Measurements from ENCODE around the gene C3orf49. TPM values are rescaled to one million over a fixed set of nuclear protein-coding genes. Genes with fewer than 3 reads are reported as not detected.

The C3orf49 gene
- total and polyA plus RNA-seq, 2 of the 13 experiments (the other 11 are each of a cell fraction or from before 2014, with no cell fraction given): not detected

DNA sequence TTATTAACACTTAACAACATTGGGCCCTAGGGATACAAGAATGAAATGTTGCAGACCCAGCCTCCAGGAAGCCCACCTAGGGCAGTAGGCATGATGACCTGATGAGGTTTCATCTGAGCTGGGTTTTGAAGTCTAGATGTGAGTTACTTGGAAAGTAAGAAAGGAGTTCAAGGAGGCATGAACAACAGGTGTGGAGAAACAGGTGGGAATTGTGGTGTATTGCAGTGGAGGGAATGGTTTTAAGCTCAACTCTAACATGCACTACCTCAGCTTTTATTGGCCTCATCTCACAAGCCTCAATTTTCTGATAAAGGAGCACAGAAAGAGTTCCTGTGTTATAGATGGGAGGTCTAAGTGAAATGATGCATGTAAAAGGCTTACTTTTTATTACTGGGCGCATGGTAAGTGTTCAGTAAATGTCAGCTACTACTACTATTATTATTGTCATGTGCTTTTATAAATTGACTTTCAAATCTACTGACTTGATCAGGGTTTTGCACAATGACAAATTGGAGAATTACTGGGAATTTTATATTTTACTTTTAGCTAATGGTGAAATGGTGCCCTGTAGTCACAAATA, 73.8 kb downstream of the C3orf49 start:
- Histone ChIP-seq H3K9ac (ENCODE audit: insufficient read depth, low read depth, low read length) (no peak overlapping the region), H2AFZ (ENCODE audit: low read length) (no peak overlapping the region), H4K20me1 (ENCODE audit: insufficient read depth, low read length) (no peaks in the 10 kb centered on the region; the same call in 1 of the 2 replicates), H3K79me2 (ENCODE audit: insufficient read depth, low read length) (peaks cover 2% of the 10 kb centered on the region), H3K4me1 (ENCODE audit: insufficient read depth, low read length) (peaks cover 14% of the 10 kb centered on the region), H3K4me2 (ENCODE audit: low read depth, low read length) (no peak overlapping the region), H3K27ac (ENCODE audit: extremely low read length, insufficient read depth, low read length) (no peak overlapping the region), H3K9me3 (ENCODE audit: low read length) (no peaks in the 10 kb centered on the region), H3K27me3 (ENCODE audit: control insufficient read depth in 1 of 2, insufficient read depth in 2 of 2, low read length in 2 of 2) (no peaks in the 10 kb centered on the region), H3K36me3 (replicated peaks in 1 of 2; ENCODE audit: control insufficient read depth in 1 of 2, insufficient read depth in 2 of 2, low read length in 2 of 2) (no peaks in the 10 kb centered on the region), H3K4me3 (replicated peaks in 1 of 3; ENCODE audit: insufficient read depth in 1 of 3, low read depth in 2 of 3, low read length in 3 of 3) (no peak overlapping the region)
- ATAC-seq: no peak
- TF ChIP-seq KDM3A (CRISPR knock-in tag; IDR thresholded peaks at IDR 0.05; ENCODE audit: low read depth) (no peak), SALL1 (CRISPR knock-in tag; IDR thresholded peaks at IDR 0.05) (no peak), ATF7 (IDR thresholded peaks at IDR 0.05) (no peak), ATF7 (CRISPR knock-in tag; IDR thresholded peaks at IDR 0.05) (no peak)
- TF ChIP-seq, protein P1, sequence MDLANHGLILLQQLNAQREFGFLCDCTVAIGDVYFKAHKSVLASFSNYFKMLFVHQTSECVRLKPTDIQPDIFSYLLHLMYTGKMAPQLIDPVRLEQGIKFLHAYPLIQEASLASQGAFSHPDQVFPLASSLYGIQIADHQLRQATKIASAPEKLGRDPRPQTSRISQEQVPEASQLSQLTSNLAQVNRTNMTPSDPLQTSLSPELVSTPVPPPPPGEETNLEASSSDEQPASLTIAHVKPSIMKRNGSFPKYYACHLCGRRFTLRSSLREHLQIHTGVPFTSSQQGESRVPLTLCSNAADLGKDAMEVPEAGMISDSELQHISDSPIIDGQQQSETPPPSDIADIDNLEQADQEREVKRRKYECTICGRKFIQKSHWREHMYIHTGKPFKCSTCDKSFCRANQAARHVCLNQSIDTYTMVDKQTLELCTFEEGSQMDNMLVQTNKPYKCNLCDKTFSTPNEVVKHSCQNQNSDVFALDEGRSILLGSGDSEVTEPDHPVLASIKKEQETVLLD (CRISPR knock-in tag; IDR thresholded peaks at IDR 0.05; ENCODE audit: low read depth): no peak
- intact Hi-C loops (cut with micrococcal nuclease; ENCODE audit: unreplicated experiment) (no loop called here), in situ Hi-C loops (cut with HindIII; ENCODE audit: extremely low pct_ligation_motif_present, low pct_unique_long_range_greater_than_20kb) (no loop called here)
- ChIA-PET POLR2A (no interaction called here), CTCF (ENCODE audit: low intra/inter-chr PET ratio, low total read pairs) (no interaction called here)
- no TSS peak for BruUV-seq (replicated peaks)
- WGBS (ENCODE audit: low lambda C conversion rate): 100% methylated on average over 1 of the region's 1 CpG
- FAIRE-seq: no peak
- DNase-seq (ENCODE audit: low spot score): no peak

DNA sequence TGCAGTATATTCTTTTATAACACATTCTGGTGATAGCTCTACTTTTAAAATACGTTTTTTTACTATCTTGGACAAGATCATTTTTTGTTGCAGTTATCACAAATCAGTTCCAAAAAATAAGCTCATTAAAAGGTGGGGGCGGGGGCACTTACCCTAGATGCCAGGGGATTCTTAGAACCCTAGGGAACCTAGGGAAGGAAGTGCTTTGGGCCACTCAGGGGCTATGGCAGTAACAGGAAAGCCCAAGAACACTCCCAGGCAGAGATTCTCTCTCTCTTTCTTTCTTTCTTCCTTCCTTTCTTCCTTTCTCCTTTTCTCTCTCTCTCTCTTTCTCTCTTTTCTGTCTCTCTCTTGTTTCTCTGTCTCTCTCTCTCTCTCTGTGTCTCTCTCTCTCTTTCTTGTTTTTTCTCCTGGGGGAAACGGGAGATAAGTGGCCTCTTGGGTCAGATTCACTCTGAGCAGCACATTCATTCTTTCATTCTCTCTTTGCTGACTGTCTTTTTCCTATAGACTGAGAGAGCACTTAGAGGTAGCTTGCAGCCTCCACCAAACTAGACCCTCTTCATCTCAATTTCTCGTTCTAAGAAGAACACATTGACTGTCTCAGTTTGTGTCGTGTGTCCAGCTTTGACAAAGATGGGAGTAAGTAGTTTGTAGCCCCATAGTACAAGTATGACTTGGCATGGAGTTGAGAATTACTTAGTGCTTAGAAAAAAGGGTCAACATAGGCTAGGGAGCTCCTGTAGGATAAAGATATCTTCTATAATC, 76.5 kb downstream of the C3orf49 start:
- no peak for DNase-seq (ENCODE audit: low spot score)
- BruUV-seq (replicated peaks): no TSS peak
- in situ Hi-C loops (cut with HindIII; ENCODE audit: extremely low pct_ligation_motif_present, low pct_unique_long_range_greater_than_20kb) (no loop called here), intact Hi-C loops (cut with micrococcal nuclease; ENCODE audit: unreplicated experiment) (no loop called here)
- Histone ChIP-seq H3K27me3 (ENCODE audit: control insufficient read depth in 1 of 2, insufficient read depth in 2 of 2, low read length in 2 of 2) (no peaks in the 10 kb centered on the region), H3K79me2 (ENCODE audit: insufficient read depth, low read length) (no peaks in the 10 kb centered on the region), H3K4me3 (replicated peaks in 1 of 3; ENCODE audit: insufficient read depth in 1 of 3, low read depth in 2 of 3, low read length in 3 of 3) (no peak overlapping the region), H3K27ac (ENCODE audit: extremely low read length, insufficient read depth, low read length) (no peak overlapping the region), H3K36me3 (replicated peaks in 1 of 2; ENCODE audit: control insufficient read depth in 1 of 2, insufficient read depth in 2 of 2, low read length in 2 of 2) (peaks cover 0 to 9% of the 10 kb centered on the region in 2 experiments; a peak in 2 of 5 replicates), H3K9ac (ENCODE audit: insufficient read depth, low read depth, low read length) (no peak overlapping the region), H3K9me3 (ENCODE audit: low read length) (no peaks in the 10 kb centered on the region), H2AFZ (ENCODE audit: low read length) (no peak overlapping the region), H4K20me1 (ENCODE audit: insufficient read depth, low read length) (no peaks in the 10 kb centered on the region; the same call in 1 of the 2 replicates), H3K4me2 (ENCODE audit: low read depth, low read length) (no peak overlapping the region), H3K4me1 (ENCODE audit: insufficient read depth, low read length) (peaks cover 14% of the 10 kb centered on the region)
- CTCF ChIA-PET (ENCODE audit: low intra/inter-chr PET ratio, low total read pairs): no interaction called here
- 96% methylated on average over 5 of the region's 5 CpGs for WGBS (ENCODE audit: low lambda C conversion rate)
- POLR2A ChIA-PET: interaction anchor here (1.2 kb wide), 1 partner anchor 16 kb away, joined by 3 read pairs; the partner anchor contains the start of gene SCAANT1
- no peak for ATAC-seq
- TF ChIP-seq STAT5B (CRISPR knock-in tag; IDR thresholded peaks at IDR 0.05): no peak
- TF ChIP-seq MAFF (IDR thresholded peaks at IDR 0.05; ENCODE audit: low read depth, low read length): no peak
- TF ChIP-seq, protein P2, sequence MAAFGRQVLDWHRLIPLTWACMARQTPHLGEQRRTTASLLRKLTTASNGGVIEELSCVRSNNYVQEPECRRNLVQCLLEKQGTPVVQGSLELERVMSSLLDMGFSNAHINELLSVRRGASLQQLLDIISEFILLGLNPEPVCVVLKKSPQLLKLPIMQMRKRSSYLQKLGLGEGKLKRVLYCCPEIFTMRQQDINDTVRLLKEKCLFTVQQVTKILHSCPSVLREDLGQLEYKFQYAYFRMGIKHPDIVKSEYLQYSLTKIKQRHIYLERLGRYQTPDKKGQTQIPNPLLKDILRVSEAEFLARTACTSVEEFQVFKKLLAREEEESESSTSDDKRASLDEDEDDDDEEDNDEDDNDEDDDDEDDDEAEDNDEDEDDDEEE (CRISPR knock-in tag; IDR thresholded peaks at IDR 0.05): no peak
- no peak for TF ChIP-seq ZNF232 (CRISPR knock-in tag; IDR thresholded peaks at IDR 0.05; ENCODE audit: borderline replicate concordance)
- no peak for FAIRE-seq

All from HepG2 (cell line).